Right ventricle myocardium inferior (tissue), 1 donor: ENCODE measurements around the gene TLX3. TPM values are rescaled to one million over a fixed set of nuclear protein-coding genes. Genes with fewer than 3 reads are reported as not detected.
"Not testable (repeated sequence)": the region's sequence is repeated elsewhere in the genome, so short reads cannot be mapped to it uniquely, and the experiment has no call there.

ENCODE experiments used
- ATAC-seq: fragments of 200-7000 bp; cut with Tn5 transposase; one replicate; pipeline ENCODE4 v1.9.1; 2020; ENCODE audit warnings: mild to moderate bottlenecking, moderate library complexity
- DNase-seq: peaks from one replicate; pipeline ENCODE4 v3.0.0; 2021; ENCODE audit errors: missing footprints
- intact Hi-C: fragments of 100-400 bp; cut with DNase I; formaldehyde crosslinking; loops from one replicate; pipeline ENCODE4 v1.11.0; 2022
- total RNA-seq: library from RNA; stranded (reverse); fragmentation: NEBNext Ultra II Directional; extraction: Animal tissue kit (Norgen Biotek cat#: 25700); gene quantifications from one replicate; pipeline ENCODE4 v1.2.1, GENCODE V29; 2021
- donor health status: DM: no; HTN: yes; CAD: no; lungs with severe emphysema.

The TLX3 gene
- total RNA-seq, 1 donor from 2014 or later = not detected

DNA sequence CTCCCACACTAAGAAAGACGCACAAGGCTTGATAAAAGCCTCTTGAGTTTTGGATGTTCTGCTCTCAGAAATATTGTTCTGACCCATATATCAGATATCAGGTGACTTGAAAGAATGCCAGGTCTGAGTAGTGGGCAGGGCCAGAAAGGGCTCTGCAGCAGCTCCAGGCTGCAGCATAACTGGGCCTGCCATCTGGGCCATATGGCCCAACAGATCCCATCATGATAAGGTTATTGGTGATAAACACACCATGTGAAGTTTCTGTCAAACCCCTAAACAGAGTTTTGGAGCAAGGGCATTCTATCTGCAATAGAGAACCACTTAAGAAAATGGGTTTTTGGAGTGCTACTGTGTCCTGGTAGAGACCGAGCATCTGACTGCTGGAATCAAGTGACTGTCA lies 48.8 kb downstream of the TLX3 start:
- ATAC-seq (no peak), DNase-seq (no peak)
- intact Hi-C loops = no loop called here

DNA sequence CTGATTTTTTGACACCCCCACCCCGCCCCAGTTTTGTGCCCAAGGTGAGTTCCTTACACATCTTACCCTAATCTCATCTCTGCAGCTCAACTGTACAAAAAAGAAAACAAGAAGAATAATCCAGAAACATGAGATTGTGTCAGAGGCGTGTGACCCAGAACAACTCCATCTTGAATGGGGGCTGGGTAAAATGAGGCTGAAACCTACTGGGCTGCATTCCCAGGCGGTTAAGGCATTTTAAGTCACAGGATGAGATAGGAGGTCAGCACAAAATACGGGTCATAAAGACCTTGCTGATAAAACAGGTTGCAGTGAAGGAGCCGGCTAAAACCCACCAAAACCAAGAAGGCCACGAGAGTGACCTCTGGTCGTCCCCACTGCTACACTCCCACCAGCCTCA lies 52.1 kb downstream of the TLX3 start:
- DNase-seq, ATAC-seq, intact Hi-C loops: not testable (repeated sequence)

Other genes with a start within 250 kb of the TLX3 start
- gene NPM1, start 78.6 kb downstream of the TLX3 start, total RNA-seq = 365 TPM
- 10.1 TPM for gene FGF18, start 110.4 kb downstream of the TLX3 start, total RNA-seq